Subcutaneous abdominal adipose tissue (tissue), 5 donors: ENCODE data around the gene LY6G5C.

Experiments
- H3K27ac ChIP-seq: one replicate; pipeline ENCODE4 v1.7.0; 2013; ENCODE audit warnings: low read depth, mild to moderate bottlenecking, inconsistent platforms, low read length, moderate library complexity
- H3K27me3 ChIP-seq, 5 donors: one replicate each; pipeline ENCODE4 v1.7.0; 2013; ENCODE audit warnings: low read length in 5 of 5, inconsistent platforms in 1 of 5; ENCODE audit not compliant: control insufficient read depth in 5 of 5, insufficient read depth in 4 of 5
- H3K36me3 ChIP-seq, 5 donors: one replicate each; pipeline ENCODE4 v1.7.0; 2013; ENCODE audit warnings: low read length in 5 of 5; ENCODE audit not compliant: control insufficient read depth in 5 of 5, insufficient read depth in 5 of 5
- H3K4me1 ChIP-seq, 5 donors: one replicate each; pipeline ENCODE4 v1.7.0; 2013; ENCODE audit warnings: low read length in 5 of 5, mild to moderate bottlenecking in 3 of 5, moderate library complexity in 1 of 5; ENCODE audit not compliant: control insufficient read depth in 5 of 5, insufficient read depth in 5 of 5
- H3K4me3 ChIP-seq, 5 donors: one replicate each; pipeline ENCODE4 v1.7.0; 2013; ENCODE audit warnings: low read length in 5 of 5, low read depth in 1 of 5
- H3K9ac ChIP-seq, 5 donors: one replicate each; pipeline ENCODE4 v1.7.0; 2013; ENCODE audit warnings: low read length in 5 of 5, mild to moderate bottlenecking in 4 of 5, moderate library complexity in 3 of 5
- H3K9me3 ChIP-seq, 5 donors: one replicate each; pipeline ENCODE4 v1.7.0; 2013; ENCODE audit warnings: low read length in 5 of 5; ENCODE audit not compliant: control insufficient read depth in 5 of 5
- donor health status: healthy.
- donor health status: healthy.
- donor health status: healthy.
- donor health status: healthy.
- donor health status: healthy.

The LY6G5C gene

GRCh38 chr6:31663961-31664789 lies 16.7 kb downstream of the LY6G5C start:
- Histone ChIP-seq H3K27me3 (no peaks in the 10 kb centered on the region), H3K4me1 (peaks cover 18 to 68% (median 51%) of the 10 kb centered on the region in 5 donors), H3K4me3 (peak overlapping the region; percentile 70 to 98 (median 92)), H3K9ac (peak overlapping the region; percentile 70 to 96 (median 88)), H3K27ac (peak overlapping the region; percentile 97), H3K36me3 (peaks cover 4 to 36% (median 28%) of the 10 kb centered on the region in 5 donors), H3K9me3 (no peaks in the 10 kb centered on the region)

GRCh38 chr6:31663126-31663960 lies 17.5 kb downstream of the LY6G5C start:
- Histone ChIP-seq H3K9ac (peak overlapping the region in 3 of 5 donors; percentile 10 to 96 (median 88)), H3K4me3 (peak overlapping the region; percentile 39 to 96 (median 92)), H3K4me1 (peaks cover 19 to 74% (median 59%) of the 10 kb centered on the region in 5 donors), H3K27ac (peak overlapping the region; percentile 97), H3K9me3 (no peaks in the 10 kb centered on the region), H3K36me3 (peaks cover 4 to 31% (median 20%) of the 10 kb centered on the region in 5 donors), H3K27me3 (no peaks in the 10 kb centered on the region)

DNA sequence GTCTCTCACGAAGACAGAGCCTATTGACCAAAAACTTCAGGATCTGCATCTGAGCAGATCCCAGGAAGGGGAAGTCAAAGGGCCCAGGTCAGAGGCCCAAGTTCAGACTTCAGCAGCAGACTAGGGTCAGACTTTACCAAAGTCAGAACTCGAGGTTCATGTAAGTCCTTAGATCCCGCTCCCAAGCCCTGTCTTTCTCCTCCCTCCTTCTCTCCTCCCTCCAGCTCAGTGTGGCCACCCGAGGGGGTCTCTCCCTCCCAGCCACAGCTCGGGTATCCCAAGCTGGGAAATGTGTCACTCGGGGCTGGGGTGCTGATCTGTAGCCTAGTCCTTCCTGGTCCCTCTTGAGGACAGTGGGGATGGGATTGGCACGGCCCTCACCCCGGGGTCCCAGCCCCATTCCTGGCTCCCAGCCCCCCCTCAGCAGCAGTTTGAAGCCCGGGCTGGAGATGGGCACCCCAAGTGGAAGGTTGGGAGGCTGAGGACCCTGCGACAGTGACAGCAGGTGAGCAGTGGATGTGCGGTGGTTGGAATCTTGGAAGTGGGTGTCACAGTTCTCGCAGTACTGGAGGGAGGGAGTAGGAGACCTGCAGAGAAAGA lies 18.6 kb downstream of the LY6G5C start:
- no peaks in the 10 kb centered on the region for H3K9me3 ChIP-seq
- H3K4me3 ChIP-seq: no peak overlapping the region
- peaks cover 19 to 76% (median 65%) of the 10 kb centered on the region in 5 donors for H3K4me1 ChIP-seq
- H3K9ac ChIP-seq: no peak overlapping the region
- H3K27me3 ChIP-seq: no peaks in the 10 kb centered on the region
- peak overlapping the region; percentile 37 for H3K27ac ChIP-seq
- peaks cover 0 to 26% (median 17%) of the 10 kb centered on the region in 5 donors for H3K36me3 ChIP-seq

DNA sequence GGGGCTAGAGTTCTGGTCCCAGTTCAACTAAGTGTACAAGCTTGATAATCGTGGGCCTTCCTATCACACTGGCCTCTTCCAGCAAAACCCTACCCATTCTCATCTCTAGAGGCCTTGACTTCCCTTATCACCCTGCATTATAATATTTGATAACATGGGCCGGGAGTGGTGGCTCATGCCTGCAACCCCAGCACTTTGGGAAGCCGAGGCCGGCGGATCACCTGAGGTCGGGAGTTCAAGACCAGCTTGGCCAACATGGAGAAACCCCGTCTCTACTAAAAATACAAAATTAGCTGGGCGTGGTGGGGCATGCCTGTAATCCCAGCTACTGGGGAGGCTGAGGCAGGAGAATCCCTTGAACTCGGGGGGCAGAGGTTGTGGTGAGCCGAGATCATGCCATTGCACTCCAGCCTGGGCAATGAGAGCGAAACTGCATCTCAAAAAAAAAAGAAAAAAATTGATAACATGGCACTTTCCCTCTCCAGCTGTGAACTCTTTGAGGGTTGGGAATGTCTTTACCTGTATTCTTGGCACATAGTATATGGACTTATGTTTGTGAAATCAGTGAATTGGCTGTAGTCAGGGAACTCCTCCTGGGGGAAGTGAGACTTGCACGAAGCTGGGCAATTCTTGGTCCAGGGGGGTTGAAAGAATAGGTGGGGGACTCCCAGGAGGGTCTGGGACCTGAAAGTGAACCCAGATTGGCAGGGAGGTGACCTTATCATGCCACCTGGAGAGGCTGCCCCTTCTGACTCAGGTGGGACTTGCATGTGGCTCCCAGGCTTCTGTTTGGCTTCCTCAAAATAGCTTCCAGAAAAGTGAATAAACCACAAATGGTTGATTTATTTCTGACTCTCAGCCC lies 19.4 kb downstream of the LY6G5C start:
- peaks cover 14 to 72% (median 61%) of the 10 kb centered on the region in 5 donors for H3K4me1 ChIP-seq
- peak overlapping the region; percentile 89 for H3K27ac ChIP-seq
- H3K9ac ChIP-seq: peak overlapping the region in 2 of 5 donors; percentile 90 to 99
- H3K4me3 ChIP-seq: peak overlapping the region in 4 of 5 donors; percentile 70 to 94 (median 87)
- H3K27me3 ChIP-seq: no peaks in the 10 kb centered on the region
- H3K9me3 ChIP-seq: no peaks in the 10 kb centered on the region
- H3K36me3 ChIP-seq: peaks cover 0 to 32% (median 18%) of the 10 kb centered on the region in 5 donors

DNA sequence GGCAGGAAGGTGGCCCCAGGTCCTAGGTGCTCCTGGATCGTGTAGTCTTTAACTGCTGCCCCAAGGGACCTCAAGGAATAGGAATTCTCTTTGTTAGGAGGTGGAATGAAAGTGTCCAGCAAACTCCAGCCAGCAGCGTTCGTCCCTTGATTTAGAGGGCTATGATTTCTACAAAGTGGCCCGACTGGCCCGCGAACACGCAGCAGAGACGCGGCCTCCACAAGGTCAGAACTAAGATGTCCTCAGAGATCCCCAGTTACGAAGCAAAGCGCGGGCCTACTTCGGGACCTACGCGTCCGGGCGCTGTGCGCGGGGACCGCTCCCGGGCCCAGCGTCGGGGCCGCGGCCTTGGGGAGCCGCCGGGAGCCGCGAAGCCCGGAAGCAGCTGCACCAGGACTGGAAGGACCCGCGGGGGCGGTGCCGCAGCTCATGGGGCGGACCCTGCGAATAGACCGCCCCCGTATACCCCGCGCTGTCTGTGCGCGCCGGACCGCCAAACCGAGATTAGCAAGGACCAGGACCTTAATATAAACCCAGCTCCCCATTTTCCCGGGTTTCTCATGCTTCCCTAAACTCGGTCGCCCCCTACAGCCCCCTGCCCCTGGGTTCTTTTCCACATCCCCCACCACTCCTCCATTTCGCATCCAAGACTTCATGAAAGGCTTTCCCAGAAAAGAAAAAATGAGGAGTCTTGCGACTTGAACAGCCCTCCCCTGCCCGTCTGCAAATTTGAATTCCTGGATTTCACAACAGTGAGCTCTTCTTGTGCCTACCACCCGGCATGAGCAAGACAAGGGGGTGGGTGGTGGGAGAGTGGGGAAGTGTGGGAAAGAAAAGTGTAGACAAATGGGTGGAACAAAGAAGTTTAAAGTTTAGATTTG lies 20.2 kb downstream of the LY6G5C start, which contains the start of gene C6orf47:
Gene C6orf47, minus strand, starts transcription at position 398 of the 881 bp plus-strand sequence. CDS start 831 bp downstream, outside the sequence.
- no peaks in the 10 kb centered on the region for H3K27me3 ChIP-seq
- peaks cover 0 to 40% (median 22%) of the 10 kb centered on the region in 5 donors for H3K36me3 ChIP-seq
- peaks cover 14 to 67% (median 57%) of the 10 kb centered on the region in 5 donors for H3K4me1 ChIP-seq
- H3K9ac ChIP-seq: peak within 1 kb of the TSS; percentile 74 to 99 (median 90)
- no peaks in the 10 kb centered on the region for H3K9me3 ChIP-seq
- H3K27ac ChIP-seq: peak within 1 kb of the TSS; percentile 89
- H3K4me3 ChIP-seq: peak within 1 kb of the TSS; percentile 58 to 98 (median 90)

DNA sequence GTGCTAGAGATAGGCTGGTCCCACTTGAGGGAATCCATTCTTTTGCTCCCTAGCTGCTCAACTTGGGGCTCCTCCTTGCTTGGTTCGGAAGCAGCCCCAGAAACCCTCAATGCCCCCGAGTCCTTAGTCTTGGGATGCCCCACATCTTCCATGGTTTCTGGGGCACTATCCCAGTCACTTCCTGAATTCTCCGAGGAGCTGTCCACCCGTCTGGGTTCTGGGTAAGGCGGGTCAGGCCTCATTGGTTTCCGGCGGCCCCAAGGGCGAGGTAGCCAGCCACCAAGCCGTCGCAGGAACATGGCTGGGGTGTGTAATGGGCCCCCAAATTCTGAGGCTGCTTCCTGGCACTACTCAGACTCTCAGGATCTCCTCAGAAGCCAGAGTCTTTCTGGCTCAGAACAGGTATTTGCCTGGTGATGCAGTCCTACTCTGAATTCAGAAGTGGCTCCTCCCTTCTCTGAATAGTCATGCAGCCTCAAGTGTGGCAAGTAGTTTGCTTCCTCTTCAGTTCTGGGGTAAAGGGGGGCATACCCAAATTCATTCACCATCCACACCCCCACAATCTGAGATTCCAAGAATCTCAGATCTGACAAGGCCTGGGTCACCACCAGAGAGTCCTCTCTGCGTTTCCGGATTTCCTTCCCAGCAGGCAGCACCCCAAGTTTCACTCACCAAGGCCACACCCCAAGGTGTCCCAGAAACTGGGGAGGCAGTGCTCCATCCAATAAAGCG lies 21.1 kb downstream of the LY6G5C start:
- peak overlapping the region; percentile 74 to 99 (median 90) for H3K9ac ChIP-seq
- H3K4me1 ChIP-seq: peaks cover 13 to 66% (median 57%) of the 10 kb centered on the region in 5 donors
- H3K27me3 ChIP-seq: no peaks in the 10 kb centered on the region
- H3K36me3 ChIP-seq: peaks cover 0 to 47% (median 24%) of the 10 kb centered on the region in 5 donors
- H3K4me3 ChIP-seq: peak overlapping the region; percentile 58 to 98 (median 90)
- peak overlapping the region; percentile 89 for H3K27ac ChIP-seq
- H3K9me3 ChIP-seq: no peaks in the 10 kb centered on the region

DNA sequence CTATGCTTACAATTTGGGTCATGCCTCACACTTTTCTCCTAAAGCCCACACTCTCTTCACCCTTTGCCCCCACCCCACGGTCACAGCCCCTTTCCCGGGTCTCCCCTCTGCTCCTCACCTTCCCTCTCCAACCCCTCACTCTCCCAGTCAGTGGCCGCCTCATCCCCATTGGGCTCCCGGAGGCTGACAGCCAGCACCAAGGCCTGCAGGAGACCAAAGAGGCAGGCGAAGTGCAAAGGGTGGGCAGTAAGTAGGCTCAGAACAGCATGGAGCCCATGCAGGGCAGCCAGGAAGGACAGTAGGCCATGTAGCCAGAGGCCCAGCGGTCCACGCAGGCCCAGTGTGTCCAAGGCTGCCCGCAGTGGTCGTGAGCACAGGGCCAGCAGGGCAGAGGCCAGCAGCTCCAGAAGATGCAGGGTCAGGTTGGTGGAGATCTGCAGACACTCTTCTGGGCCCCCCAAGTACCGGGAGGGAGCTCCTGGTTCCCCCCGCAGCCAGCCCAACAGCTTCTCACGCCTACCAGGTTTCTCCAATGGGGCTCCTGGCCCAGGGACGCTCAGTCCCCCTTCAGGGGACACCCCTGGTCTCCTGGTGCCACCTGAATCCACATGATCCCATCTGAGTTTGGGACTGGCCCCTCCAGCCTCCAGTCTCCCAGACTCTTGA lies 21.8 kb downstream of the LY6G5C start:
- H3K27me3 ChIP-seq: no peaks in the 10 kb centered on the region
- peaks cover 12 to 59% (median 52%) of the 10 kb centered on the region in 5 donors for H3K4me1 ChIP-seq
- peak overlapping the region; percentile 58 to 98 (median 90) for H3K4me3 ChIP-seq
- peaks cover 0 to 49% (median 24%) of the 10 kb centered on the region in 5 donors for H3K36me3 ChIP-seq
- peak overlapping the region; percentile 89 for H3K27ac ChIP-seq
- H3K9me3 ChIP-seq: no peaks in the 10 kb centered on the region
- peak overlapping the region in 4 of 5 donors; percentile 63 to 99 (median 82) for H3K9ac ChIP-seq
